ENCODE measurements around the gene JAM3. TPM values are rescaled to one million over a fixed set of nuclear protein-coding genes. Genes with fewer than 3 reads are reported as not detected.
A peak's percentile ranks its signal among the peaks of the same experiment; 100 is the strongest.
"Not testable (repeated sequence)": the region's sequence is repeated elsewhere in the genome, so short reads cannot be mapped to it uniquely, and the experiment has no call there.

JAM3 gene
- polyA plus RNA-seq, 4 donors = 50.8 to 61.4 (median 56.8) TPM

DNA sequence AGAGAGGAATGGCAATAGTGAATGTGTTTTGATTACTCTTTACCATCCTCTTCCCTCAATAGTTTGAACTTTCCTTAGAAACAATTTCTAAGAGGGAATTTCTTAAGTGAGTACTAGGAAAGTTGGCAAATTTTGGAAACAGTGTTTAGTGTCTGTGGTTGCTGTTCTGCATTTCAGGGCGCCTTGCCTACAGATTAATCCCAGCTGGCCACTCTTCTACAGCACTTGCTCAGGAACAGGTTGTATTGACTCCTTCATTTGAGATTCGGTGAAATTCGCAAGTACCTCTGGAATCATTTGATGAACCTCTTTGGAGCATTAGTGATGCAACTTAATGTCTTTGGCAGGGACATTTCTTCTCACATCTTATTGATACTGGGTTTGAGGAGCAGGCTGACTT, 28.3 kb downstream of the JAM3 start:
- no peak for DNase-seq (ENCODE audit: low read depth in 4 of 4, low spot score in 3 of 4)

DNA sequence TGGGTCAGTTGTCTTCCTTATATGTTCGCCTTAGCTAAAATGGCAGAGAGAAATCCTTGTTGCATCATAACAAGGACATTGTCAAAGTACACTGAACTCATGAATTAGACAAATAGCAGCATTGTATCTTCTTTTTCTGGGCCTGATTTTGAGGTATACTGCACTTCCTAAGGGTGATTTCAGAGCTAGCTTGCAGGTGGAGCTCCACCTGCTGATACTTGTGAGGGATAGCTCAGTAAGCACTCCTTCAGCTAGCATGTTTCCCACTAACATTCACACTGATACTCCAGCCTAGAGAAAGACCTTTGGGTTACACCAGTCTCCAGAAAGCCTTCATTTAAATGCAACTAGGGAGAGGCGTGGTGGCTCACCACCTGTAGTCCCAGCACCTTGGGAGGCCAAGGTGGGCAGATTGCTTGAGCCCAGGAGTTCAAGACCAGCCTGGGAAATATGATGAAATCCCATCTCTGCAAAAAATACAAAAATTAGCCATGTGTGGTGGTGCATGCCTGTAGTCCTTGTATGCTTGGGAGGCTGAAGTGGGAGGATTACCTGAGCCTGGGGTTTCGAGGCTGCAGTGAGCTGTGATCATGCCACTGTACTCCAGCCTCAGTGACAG, 29.8 kb downstream of the JAM3 start:
- no peak for DNase-seq (ENCODE audit: low read depth in 4 of 4, low spot score in 3 of 4)

DNA sequence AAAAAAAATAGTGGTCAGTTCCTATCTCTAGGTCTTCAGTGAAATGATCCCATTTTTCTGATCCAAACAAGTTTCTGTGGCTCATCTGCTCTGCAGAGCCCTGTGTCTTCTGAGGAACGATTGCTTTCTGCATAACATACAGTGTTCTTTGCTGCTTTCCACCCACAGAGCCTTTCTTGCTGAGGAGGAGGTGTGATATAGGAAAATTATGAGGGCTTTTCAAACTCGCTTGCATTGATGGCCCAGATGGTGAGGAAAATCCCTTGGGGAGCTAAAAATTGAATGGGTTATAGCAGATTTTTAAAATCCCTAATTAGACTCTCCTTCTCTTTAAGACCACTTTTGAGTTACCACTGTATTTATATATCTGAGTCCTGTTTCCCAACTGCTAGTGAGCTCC, 31.3 kb downstream of the JAM3 start:
- DNase-seq (ENCODE audit: low read depth in 4 of 4, low spot score in 3 of 4) = no peak

DNA sequence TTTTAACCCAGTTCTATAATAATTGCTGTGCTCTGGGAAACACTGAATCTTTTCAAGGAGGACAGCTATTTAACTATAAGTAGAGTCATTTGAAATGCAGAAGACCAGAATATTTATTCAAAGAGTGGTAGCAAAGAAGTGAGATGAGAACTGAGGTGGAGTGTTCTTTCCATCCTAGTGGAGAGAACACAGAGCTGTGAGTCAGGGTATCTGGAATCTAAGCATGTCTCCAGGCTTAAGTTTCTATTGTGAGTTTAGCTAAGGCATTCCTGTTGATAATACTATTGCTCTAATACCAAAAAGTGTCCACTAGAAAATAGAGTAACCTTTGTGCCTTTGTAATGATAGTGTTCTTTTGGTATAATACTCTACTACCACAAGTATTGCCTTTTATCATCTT, 32.4 kb downstream of the JAM3 start:
- no peak for DNase-seq (ENCODE audit: low read depth in 4 of 4, low spot score in 3 of 4)

DNA sequence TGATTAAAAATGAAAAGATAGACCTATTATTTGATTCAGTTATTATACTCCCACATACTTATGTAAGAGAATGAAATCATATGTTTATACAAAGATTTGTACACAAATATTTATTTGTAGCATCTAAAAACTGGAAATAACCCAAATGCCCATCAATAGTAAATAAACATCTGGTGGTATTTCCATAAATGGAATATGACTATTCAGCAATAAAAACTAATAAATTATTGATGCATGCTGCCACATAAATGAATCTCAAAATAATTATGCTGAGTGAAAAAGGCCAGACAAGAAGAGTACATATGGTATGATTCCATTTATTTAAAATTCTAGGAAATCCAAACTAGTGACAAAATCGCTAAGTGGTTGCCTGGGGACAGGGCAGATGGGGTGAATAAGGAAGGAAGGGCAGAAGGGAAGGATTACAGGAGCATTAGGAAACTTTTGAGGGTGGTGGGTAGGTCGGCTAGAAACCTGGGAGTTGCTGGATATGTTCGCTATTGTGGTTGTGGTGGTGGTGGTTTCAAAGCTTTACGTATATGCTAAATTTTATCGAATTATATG, 41.5 kb downstream of the JAM3 start:
- DNase-seq (ENCODE audit: low read depth in 4 of 4, low spot score in 3 of 4) = no peak

DNA sequence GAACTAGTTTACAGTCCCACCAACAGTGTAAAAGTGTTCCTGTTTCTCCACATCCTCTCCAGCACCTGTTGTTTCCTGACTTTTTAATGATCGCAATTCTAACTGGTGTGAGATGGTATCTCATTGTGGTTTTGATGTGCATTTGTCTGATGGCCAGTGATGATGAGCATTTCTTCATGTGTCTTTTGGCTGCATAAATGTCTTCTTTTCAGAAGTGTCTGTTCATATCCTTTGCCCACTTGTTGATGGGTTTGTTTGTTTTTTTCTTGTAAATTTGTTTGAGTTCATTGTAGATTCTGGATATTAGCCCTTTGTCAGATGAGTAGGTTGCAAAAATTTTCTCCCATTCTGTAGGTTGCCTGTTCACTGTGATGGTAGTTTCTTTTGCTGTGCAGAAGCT, 44.9 kb downstream of the JAM3 start:
- not testable (repeated sequence) for DNase-seq (ENCODE audit: low read depth in 4 of 4, low spot score in 3 of 4)

DNA sequence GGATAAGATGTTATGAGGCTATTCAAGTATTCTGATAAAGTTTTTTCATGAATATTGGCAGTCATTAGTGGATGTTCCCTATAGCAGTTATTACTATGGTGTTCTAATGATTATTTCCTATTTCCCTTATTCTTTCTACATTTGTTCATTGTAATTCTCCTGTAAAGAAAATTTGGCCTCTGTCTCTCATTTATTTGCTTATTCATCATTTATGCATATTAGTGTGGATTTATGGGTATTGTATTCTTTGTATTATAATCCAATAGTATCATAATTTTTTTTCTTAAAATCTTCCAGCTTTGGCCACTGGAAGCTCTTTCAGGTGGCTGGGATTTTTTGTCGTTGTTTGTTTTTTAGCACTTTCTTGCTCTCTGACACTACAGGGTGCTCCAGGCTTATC, 47.3 kb downstream of the JAM3 start:
- DNase-seq (ENCODE audit: low read depth in 4 of 4, low spot score in 3 of 4) = no peak

DNA sequence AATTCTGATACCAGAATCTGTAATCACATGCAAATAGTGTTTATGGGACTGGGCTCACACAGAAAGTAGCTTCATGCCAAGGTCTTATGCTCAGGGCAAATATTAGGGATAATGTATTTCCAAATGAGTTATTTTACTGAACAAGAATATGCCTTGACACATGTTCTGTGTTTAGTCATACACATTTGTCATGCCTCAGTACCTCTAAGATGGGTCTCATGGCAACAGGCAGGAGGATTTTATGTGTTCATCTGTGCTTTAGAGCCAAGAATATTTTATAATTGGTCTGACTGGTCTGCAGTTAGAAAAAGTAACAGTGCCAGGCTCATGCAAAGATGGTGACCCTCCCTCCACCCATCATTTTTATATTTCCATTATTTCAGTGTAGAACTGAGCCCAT, 49.1 kb downstream of the JAM3 start:
- no peak for DNase-seq (ENCODE audit: low read depth in 4 of 4, low spot score in 3 of 4)

DNA sequence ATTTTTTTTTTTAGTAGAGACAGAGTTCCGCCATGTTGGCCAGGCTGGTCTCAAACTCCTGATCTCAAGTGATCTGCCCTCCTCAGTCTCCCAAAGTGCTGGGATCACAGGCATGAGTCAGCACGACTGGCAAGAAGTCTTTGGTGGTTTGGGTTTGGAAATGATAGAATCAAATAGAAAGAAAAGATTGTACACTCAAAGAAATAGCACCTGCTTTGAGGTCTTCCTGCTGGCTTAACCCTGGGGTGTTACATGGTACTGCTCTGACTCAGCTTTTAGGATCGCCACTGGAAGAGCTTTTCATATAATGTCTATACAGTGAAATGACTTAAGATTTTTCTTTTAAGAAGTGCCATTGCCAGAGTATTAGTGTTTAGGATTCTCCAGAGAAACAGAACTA, 50.2 kb downstream of the JAM3 start:
- DNase-seq (ENCODE audit: low read depth in 4 of 4, low spot score in 3 of 4) = no peak

DNA sequence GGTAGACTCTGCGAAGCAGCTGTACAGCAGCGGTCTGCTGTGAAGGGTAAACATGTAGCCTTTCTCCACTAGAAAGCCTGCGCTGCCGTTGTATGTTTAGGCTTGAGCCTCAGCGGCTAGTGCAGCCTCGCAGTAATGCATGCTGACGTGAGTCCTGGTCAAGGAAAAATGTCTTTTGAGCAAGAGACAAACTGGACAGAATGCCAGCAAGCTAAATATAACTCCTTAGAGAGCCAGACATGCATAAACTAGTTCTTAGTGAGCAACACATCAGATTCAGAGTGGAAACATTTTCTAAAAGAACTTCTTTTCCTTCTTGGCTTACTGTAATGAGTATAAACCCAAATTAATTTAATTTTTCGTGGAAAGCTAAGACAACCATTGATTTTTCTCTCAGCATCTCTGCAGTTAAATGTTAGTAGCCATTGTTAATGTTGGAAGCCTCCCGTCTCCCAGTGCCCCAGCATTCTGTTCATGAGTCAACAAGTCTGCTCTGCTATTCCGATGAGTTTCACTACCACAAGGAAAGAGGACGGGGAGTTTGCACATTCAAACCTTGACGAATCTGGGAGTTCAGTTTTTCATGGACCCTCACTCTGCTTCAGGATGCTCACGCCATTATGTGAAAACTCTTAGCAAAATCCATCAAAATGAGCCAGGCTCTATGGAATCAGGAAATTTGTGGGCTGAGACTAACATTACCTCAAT, 51.4 kb downstream of the JAM3 start:
- no peak for DNase-seq (ENCODE audit: low read depth in 4 of 4, low spot score in 3 of 4)

DNA sequence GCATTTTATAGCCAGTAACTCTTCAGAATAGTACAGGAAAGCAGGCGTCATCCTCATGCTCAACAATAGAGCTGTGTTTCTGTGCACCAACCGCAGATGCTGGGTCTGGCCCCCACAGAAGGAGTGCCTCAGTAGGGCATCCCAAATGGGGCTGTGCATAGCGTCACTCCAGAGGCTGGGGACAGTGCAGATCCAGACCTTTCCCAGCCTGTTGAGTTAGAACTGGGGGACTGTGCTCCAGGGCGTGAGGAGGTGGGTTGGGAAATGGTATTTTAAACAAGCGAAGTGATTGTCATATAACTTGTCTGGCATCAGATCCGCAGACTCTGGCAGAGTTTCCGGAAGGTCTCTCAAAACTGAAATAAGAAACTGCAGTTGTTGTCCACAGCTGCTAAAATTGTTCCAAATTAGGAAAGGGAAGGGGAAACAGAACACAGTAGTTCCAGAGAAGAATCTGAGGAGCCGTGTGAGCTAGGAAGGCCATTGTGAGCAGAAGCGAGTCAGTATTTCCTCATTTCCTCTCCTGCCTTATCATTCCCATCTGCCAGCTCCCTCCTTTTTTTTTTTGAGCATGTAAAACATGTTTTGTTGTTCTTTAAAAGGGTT, 52.2 kb downstream of the JAM3 start:
- no peak for DNase-seq (ENCODE audit: low read depth in 4 of 4, low spot score in 3 of 4)

DNA sequence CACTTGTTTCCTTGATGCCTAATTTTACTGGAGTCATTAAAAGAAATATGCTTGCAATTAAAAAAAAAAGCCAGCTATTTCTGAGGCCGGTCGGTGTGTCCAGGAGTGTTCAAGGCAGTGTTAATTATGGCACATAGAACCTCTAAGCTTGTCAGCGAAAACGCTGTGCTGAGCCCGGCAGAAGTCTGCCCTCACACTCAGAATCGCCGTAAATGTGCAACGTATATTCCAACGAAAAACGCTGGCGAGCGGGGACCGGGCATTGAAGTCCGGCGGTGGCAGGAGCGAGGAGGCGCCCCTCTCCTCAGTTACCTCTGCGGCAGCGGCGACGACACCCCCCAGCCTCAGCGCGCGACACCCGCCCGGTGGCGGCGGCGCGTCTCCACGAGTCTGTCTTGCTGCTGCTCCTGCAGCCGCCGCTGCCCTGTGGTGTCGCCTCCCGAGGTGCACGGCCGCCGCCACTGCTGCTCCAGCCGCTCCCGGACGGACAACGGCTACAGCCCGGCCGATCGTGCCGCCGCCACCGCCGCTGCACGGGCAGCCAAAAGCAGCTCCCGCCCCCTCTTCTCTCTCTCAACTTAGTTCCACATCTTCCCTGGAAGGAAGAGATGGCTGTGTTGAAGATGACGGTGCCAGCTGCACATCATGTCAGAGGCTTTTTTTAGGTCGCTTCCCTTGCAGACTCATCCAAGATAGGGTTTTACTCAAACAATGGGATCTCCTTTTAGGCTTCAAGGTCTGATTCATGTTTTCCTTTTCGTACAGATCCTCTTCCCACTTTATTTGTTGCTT, 56.0 kb downstream of the JAM3 start:
- DNase-seq (ENCODE audit: low read depth in 4 of 4, low spot score in 3 of 4) = no peak

DNA sequence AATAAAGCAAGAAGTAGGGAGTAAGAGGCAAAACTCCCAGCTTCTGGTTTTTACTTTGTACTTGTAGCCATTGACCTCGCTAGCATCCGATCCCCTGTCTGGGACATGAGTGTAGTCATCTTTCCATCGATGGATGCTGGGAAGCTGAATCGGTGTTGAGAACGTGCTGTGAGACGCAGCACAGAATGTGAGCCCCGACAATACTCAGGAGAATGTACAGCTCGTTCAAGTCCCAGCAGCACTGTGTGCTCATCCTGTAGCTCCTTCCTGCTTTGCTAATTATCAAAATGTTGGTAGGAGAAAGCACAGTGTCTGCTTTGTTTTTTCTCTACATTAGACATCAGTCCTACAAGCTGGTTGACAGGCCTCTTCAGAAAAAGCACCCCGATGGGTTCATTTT, 56.6 kb downstream of the JAM3 start:
- no peak for DNase-seq (ENCODE audit: low read depth in 4 of 4, low spot score in 3 of 4)

DNA sequence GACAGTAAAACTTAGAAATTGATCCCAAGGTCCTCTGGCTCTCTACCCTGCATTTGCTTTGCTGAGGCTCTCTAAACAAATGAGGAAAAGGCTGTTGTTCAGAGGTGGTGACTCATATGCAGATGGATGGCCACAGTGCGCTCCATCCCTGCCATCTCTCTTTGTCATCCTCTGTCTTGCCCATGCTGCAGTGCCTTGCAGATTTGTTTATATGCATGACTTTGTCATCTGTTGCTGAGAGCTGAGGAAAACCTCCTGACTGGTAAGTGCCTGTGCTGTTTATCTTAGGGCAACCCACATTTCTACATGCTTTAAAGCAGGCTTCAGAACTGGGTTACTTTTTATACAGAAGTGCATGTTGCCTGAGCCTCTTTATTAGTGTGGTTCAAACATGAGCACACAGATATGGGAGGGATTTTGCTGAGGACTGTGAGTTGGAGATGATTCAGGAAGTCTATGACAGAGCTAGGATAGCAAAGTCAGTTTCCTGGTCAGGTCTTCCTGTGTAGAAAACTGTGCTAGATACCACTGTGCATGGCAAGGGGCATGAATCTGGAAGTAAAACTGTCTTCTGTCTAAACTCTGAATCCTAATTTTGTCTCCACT, 57.4 kb downstream of the JAM3 start:
- no peak for DNase-seq (ENCODE audit: low read depth in 4 of 4, low spot score in 3 of 4)

DNA sequence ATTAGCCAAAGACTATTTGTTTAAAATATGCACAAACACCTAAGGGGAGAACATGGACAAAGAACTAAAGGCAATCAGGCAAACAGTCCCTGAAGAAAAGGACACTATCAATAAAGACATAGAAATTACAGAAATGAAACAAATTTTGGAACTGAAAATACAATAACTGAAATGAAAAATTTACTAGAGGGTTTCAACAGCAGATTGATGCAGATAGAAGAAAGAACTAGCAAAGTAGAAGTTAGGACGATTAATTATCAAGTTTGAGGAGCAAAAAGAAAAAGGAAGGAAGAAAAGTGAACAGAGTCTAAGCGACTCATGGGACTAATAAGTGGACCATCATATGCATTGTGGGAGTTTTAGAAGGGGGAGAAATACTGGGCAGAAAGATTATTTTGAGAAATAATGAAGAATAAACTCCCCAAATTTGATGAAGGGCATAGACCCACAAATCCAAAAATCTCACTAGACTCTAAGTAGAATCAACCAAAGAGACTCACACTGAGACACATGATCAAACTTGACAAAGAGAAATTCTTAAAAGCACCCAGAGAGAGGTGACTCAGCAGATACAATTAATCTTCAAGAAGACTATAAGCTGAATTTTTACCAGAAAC, 62.9 kb downstream of the JAM3 start:
- no peak for DNase-seq (ENCODE audit: low read depth in 4 of 4, low spot score in 3 of 4)

DNA sequence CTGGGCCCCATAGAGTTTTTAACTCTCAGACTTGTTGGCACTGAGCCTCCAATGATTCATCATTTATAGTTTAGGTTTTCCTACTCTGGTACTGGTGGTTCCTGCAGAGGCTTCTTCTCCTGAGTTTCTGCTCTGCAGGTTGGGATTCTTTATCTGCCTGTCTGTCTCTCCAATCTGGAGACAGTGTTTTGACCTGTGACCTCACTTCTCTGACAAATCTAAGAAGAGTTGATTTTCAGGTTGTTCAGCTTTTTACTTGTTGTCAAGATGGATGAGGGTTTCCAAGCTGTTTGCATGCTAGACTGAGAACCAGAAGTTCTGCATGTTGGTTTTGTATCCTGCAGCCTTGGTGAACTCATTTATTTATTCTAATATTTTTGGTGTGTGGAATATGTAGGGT, 63.9 kb downstream of the JAM3 start:
- DNase-seq (ENCODE audit: low read depth in 4 of 4, low spot score in 3 of 4) = no peak

DNA sequence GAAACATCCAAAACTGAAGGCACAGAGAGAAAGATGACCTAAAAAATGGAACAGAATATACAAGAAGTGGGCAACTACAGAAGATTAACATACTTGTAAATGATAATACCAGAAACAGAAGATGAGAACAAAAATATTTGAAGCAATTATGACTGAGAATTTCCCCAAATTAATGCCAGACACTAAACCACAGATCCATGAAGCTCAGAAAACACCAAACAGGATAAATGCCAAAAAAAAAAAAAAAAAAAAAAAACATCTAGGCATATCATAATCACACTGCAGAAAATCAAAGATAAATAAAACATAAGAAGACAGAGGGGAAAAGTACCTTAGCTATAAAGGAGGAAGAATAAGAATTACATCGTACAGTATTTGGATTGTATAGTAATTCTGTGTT, 65.3 kb downstream of the JAM3 start:
- DNase-seq (ENCODE audit: low read depth in 4 of 4, low spot score in 3 of 4) = no peak

DNA sequence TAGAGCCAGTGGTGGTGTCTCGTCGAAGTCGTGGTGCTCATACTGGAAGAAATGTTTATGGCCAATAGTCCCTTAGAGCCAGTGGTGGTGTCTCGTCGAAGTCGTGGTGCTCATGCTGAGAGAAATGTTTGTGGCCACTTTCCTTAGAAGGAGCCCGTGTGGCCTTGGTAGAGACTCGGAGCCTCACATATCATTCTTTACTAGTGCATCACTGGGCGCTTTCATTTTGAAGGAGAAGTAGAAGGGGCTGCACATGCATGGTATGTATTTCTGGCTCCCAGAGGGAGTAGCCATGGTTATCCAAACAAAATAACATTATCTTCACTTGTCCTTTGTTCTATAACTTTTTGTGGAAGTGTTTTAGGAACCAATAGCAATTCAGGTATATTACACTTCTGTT, 69.5 kb downstream of the JAM3 start:
- DNase-seq (ENCODE audit: low read depth in 4 of 4, low spot score in 3 of 4) = no peak

DNA sequence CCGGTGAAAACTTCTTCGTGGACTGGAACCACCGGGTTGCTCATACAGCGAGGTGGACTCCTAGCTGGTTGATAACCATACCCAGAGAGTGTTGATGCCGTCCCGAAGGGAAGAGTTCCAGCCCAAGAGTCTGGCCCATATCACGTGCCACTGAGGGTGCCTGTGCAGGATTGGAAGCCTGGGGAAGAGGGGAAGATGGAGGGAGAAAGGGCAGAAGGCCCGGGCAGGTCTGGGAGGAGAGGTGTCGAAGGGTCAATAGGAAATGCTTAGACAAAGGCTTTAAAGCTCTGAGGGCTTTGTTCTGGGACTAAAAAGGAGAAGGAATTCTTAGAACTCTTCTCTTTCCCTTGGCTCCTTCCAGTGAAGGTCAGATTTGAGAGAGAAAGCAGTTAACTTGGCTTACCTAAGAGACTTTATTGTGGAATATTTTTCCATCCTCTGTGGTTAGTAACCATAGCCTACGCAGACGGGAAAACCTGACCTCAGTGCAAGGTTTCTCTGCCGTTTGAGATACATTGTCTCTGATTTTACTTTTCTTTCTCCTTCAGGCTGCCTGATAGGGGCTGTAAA, 70.5 kb downstream of the JAM3 start:
- no peak for DNase-seq (ENCODE audit: low read depth in 4 of 4, low spot score in 3 of 4)

DNA sequence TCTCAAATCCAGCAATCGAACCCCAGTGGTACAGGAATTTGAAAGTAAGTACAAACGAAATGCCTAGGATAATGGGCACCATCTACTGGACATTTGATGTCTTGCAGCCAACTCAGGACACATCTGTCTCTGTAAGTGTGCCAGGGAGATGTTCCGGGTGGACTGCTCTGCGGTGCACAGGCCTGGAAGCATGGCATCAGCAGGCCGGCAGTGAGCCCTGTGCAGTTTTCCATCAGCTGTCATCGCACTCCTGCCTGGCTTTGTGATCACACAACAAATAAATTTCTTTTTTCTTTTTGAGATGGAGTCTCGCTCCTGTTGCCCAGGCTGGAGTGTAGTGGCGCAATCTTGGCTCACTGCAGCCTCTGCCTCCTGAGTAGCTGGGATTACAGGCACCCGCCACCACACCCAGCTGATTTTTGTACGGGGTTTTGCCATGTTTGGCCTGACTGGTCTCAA, 71.0 kb downstream of the JAM3 start:
- peak in 3 of 4 donors; percentile 55 to 64 (median 64) for DNase-seq (ENCODE audit: low read depth in 4 of 4, low spot score in 3 of 4)

Measured in right renal pelvis (tissue), 4 donors.